ENCODE results near the gene LDB3.

GRCh38 chr10:86692023-86692514 lies 23.8 kb downstream of the LDB3 start:
- no peak for TF ChIP-seq CEBPB (IDR thresholded peaks at IDR 0.05)
- TF ChIP-seq CTCF (IDR thresholded peaks at IDR 0.05), result no peak
- TF ChIP-seq EP300 (IDR thresholded peaks at IDR 0.05), result no peak
- no peak for TF ChIP-seq POLR2A (IDR thresholded peaks at IDR 0.05; ENCODE audit: low read length)
- TF ChIP-seq RCOR1 (IDR thresholded peaks at IDR 0.05; ENCODE audit: low read depth, low read length), result no peak
- TF ChIP-seq KDM1A (IDR thresholded peaks at IDR 0.05; ENCODE audit: low read depth), result no peak
- TF ChIP-seq SMC3 (IDR thresholded peaks at IDR 0.05), result no peak
- no peak for TF ChIP-seq CBX2 (IDR thresholded peaks at IDR 0.05; ENCODE audit: borderline replicate concordance, low read depth)
- TF ChIP-seq MAZ (IDR thresholded peaks at IDR 0.05; ENCODE audit: borderline replicate concordance, low read depth, low read length), result no peak

All from A549 (cell line).